ENCODE measurements around the gene ATXN7L3B.

ATXN7L3B gene

DNA sequence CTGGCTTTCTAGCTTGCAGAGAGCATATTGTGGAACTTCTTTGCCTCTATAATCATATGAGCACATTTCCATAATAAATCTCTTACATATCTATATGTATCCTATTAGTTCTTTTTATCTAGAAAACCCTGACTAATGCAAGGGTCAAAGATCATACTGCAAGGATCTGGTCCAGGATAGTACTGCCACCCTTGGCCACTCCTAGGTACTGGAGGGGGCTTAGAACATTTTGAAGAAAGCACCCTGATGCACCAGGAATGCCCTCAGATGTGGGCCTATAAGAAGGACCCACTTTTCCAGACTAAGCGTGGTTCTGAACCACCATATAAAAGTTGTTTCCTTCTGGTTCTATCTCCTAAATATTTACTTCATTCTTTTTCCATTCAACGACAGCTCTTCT, 14.6 kb downstream of the ATXN7L3B start:
- no peak for DNase-seq

DNA sequence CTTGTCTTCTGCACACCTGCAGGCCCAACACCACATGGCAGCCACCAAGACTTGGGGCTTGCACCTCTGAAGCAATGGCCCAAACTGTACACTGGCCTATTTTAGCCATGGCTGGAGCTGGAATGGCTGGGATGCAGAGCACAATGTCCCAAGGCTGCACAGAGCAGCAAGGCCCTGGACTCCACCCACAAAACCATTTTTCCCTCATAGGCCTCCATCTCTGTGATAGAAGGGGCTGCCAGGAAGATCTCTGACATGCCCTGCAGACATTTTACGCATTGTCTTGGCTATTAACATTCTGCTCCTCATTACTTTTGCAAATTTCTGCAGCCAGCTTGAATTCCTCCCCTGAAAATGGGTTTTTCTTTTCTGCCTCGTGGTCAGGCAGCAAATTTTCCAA, 22.1 kb downstream of the ATXN7L3B start:
- no peak for DNase-seq

DNA sequence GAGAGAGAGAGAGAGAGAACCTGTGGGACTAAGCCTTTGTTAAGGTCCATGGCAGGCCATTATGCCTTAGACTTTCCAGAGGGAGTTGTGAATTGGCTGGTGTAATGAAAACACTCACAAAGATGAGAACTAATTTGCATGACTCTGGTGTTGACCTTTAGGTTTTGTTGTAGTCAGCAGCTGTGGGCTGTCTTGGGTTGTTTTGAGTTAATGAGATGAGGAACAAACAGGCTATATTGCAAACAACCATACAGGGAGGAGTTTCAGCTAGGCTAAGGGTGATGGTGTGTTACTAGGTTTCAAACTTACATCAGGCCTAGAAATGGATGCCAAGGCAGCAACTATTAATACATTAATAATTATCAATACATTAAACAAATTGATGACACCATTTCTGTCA, 26.3 kb downstream of the ATXN7L3B start:
- DNase-seq, result no peak

DNA sequence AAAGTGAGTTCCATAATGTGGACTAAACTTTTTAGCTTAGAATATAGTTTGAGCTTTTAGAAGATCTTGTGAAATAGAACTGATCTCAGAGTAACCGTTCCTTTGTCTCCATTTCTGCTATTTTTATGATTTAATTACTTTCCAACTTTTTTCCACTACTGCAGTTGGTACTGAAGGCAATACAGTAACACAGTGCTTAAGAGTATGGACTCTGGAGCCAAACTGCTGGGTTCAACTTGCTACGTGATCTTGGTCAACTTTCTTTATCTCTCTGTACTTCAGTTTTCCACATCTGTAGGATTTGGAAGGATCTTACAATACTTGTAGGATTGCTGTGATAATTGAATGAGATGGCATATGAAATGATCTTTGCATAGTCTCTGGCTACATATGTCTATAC, 40.9 kb downstream of the ATXN7L3B start:
- no peak for DNase-seq

DNA sequence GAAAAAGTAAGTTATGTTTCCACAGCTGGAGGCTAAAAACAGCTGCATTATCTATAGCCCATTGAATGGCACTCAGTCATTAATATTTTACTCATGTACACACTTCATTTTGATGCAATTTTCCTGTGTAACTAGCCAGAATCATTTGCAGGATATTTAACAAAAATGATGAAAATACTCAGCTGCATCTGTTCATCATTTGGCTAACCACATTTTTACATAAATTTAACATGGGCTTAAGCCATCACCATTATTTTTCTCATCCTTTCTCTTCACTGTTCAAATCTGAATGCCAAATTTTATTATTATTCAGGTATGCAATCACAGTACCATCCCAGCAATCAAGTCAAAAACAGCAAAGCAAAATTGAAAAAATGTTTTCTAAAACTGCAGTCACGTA, 41.8 kb downstream of the ATXN7L3B start:
- DNase-seq, result no peak

DNA sequence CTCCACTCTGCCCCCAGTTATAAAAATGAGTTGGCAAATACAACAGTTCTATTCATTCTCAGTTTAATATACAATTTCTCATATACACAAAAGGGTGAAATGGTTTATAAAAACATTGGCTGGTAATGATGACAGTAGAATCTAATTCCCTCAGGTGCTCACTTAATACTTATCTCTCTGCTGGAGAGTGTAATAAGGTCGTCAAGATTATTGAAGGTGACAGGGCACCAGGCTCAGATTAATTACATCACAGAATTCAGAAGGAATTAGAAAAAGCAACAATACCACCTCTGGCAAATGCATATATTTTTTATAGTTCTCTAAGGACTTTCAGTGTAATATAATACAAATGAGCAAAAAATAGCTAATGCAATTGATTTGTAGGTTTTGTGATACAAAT, 42.3 kb downstream of the ATXN7L3B start:
- DNase-seq, result no peak

DNA sequence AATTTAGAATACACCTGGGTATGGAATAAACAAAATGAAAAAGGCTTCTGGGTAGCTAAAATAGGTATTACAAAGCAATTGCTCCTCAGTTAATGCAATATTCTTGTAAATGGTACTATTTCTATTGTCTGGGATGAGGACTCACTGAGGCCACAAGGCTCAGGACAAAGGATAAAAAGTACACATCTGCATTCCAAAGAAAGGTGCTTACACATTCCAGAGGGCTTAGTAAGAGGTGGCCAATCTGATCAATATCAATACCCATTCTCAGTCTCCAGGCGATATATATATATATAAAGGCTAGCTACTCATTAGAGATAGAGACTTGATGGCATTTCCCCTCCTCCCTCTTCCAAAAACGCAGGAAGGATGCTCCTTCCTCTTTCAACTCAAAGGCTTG, 43.8 kb downstream of the ATXN7L3B start:
- no peak for DNase-seq

DNA sequence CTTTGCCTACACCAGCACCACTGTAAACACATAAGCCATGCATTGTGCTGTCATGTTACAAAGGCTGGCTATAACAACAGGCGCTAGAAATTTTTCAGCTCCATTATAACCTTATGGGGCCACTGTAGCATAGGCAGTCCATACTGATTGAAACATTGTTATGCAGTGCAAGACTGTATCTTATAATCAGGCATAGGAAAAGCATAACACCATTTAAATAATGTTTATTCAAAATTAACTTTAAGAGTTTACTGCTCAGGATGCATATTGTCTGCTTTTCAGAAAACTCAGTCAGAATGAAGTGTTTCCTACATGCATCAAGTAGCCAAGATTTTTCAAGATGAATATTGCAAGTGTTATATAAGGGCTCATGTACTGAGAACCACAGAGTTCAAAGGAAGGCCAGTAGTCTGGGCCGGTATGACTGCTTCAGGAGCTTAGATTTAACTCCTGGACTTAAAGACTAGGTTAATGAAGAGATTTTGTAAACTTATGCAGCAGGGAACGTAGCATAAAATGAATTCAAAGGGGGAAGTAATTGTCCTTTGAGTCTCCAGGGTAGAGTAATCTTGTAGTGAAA, 46.9 kb downstream of the ATXN7L3B start:
- no peak for DNase-seq

DNA sequence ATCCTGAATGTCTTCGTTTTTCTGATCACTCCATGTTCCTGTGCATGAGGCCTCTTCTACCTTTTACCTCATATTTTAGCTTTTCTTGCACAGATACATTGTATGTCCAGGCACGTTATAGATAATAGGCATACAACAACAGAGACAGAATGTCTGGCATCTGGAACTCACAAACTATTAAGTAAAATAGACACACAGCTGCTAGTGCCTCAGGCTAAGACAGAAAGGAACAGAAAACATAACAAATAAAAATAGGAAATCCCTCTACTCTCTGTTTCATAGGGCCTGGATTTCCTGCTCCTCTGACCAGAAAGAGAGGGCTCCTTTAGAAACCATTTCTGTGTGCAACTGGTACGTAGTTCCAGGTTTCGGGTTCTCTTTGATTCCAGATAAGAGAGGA, 48.6 kb downstream of the ATXN7L3B start:
- DNase-seq, result no peak

Data from stimulated activated CD4-positive, alpha-beta T cell treated with anti-CD3 and anti-CD28 coated beads, Interleukin-1b, Interleukin-23, amount 100 ng/mL, for 48 hours (primary cell).